HepG2 (cell line): Measurements from ENCODE around the gene NT5C3B. TPM values are rescaled to one million over a fixed set of nuclear protein-coding genes. Genes with fewer than 3 reads are reported as not detected.
A peak's percentile ranks its signal among the peaks of the same experiment; 100 is the strongest.

Experiments used
- AHR ChIP-seq: IDR thresholded peaks from 2 replicates; pipeline ENCODE4 v1.6.1; 2018; ENCODE audit warnings: missing genetic modification reagents, missing compliant biosample characterization
- BCL3 ChIP-seq: sonication (generic); formaldehyde crosslinking; IDR thresholded peaks from 2 replicates; pipeline ENCODE4 v1.5.1; 2020; ENCODE audit warnings: mild to moderate bottlenecking, missing genetic modification reagents, moderate library complexity
- FOXJ3 ChIP-seq: sonication (generic); formaldehyde crosslinking; IDR thresholded peaks from 2 replicates; pipeline ENCODE4 v1.4.0; 2020; ENCODE audit warnings: missing genetic modification reagents, mild to moderate bottlenecking, borderline replicate concordance
- GABPB1 ChIP-seq: IDR thresholded peaks from 2 replicates; pipeline ENCODE4 v1.6.1; 2016; ENCODE audit warnings: mild to moderate bottlenecking, missing genetic modification reagents, moderate library complexity, missing compliant biosample characterization
- HHEX ChIP-seq: IDR thresholded peaks from 2 replicates; pipeline ENCODE4 v1.6.1; 2016; ENCODE audit warnings: control low read depth
- HNF1B ChIP-seq: sonication (generic); formaldehyde crosslinking; IDR thresholded peaks from 2 replicates; pipeline ENCODE4 v1.5.1; 2020; ENCODE audit warnings: mild to moderate bottlenecking, moderate library complexity, missing genetic modification reagents
- JUN ChIP-seq: sonication (generic); formaldehyde crosslinking; IDR thresholded peaks from 2 replicates; pipeline ENCODE4 v1.4.0; 2020; ENCODE audit warnings: mild to moderate bottlenecking, missing genetic modification reagents
- KMT2A ChIP-seq: sonication (generic); formaldehyde crosslinking; IDR thresholded peaks from 2 replicates; pipeline ENCODE4 v1.4.0; 2020; ENCODE audit warnings: missing genetic modification reagents
- NRL ChIP-seq: sonication (generic); formaldehyde crosslinking; IDR thresholded peaks from 2 replicates; pipeline ENCODE4 v1.5.0; 2020; ENCODE audit warnings: missing genetic modification reagents, mild to moderate bottlenecking, moderate library complexity, borderline replicate concordance
- SIN3A ChIP-seq: IDR thresholded peaks from 2 replicates; pipeline ENCODE4 v1.6.1; 2011; ENCODE audit warnings: low read depth, mild to moderate bottlenecking, control low read depth, low read length, borderline replicate concordance
- SIX1 ChIP-seq: sonication (generic); formaldehyde crosslinking; IDR thresholded peaks from 2 replicates; pipeline ENCODE4 v1.4.0; 2020; ENCODE audit warnings: missing genetic modification reagents, borderline replicate concordance
- SP2 ChIP-seq: sonication (generic); formaldehyde crosslinking; IDR thresholded peaks from 2 replicates; pipeline ENCODE4 v1.5.1; 2020; ENCODE audit warnings: mild to moderate bottlenecking, missing genetic modification reagents
- YEATS4 ChIP-seq: sonication (generic); formaldehyde crosslinking; IDR thresholded peaks from 2 replicates; pipeline ENCODE4 v1.4.0; 2020; ENCODE audit warnings: missing genetic modification reagents, borderline replicate concordance
- ZBTB14 ChIP-seq: sonication (generic); formaldehyde crosslinking; IDR thresholded peaks from 2 replicates; pipeline ENCODE4 v1.4.0; 2020; ENCODE audit warnings: missing genetic modification reagents
- ZC3H13 ChIP-seq: sonication (generic); formaldehyde crosslinking; IDR thresholded peaks from 2 replicates; pipeline ENCODE4 v1.8.1; 2023; ENCODE audit warnings: mild to moderate bottlenecking, missing genetic modification reagents, moderate library complexity
- ZNF441 ChIP-seq: sonication (generic); formaldehyde crosslinking; IDR thresholded peaks from 2 replicates; pipeline ENCODE4 v1.7.0; 2021; ENCODE audit warnings: missing genetic modification reagents, borderline replicate concordance
- ZNF451 ChIP-seq: sonication (generic); formaldehyde crosslinking; IDR thresholded peaks from 2 replicates; pipeline ENCODE4 v1.5.0; 2020; ENCODE audit warnings: mild to moderate bottlenecking, missing genetic modification reagents
- ZNF878 ChIP-seq: sonication (generic); formaldehyde crosslinking; IDR thresholded peaks from 2 replicates; pipeline ENCODE4 v1.8.1; 2023; ENCODE audit warnings: mild to moderate bottlenecking, missing genetic modification reagents, moderate library complexity
- polyA plus RNA-seq, 8 experiments: library from polyadenylated mRNA; depleted of rRNA in 3 of 8; stranded (reverse) in 7 of 8; unstranded in 1 of 8; fragments of >200 nt; fragmentation: Illumina TruSeq in 4 of 8; extraction: Trizol in 4 of 8; gene quantifications; 2 replicates each; pipeline versions ENCODE4 v1.2.1 to v1.2.3, GENCODE V29; 2011 to 2016; ENCODE audit warnings: low read depth in 4 of 8, missing spikeins in 1 of 8, mixed read lengths in 1 of 8; ENCODE audit not compliant: insufficient read depth in 1 of 8
- total RNA-seq, 5 experiments: library from RNA; depleted of rRNA; stranded (reverse); fragments of >200 nt; fragmentation: Illumina TruSeq; extraction: Trizol; gene quantifications; 2 replicates each; pipeline ENCODE4 v1.2.3, GENCODE V29; 2016; ENCODE audit warnings: low read depth in 1 of 5
- TF ChIP-seq, protein P1 (sequence below): sonication (generic); formaldehyde crosslinking; IDR thresholded peaks from 2 replicates; pipeline ENCODE4 v1.8.0; 2022; ENCODE audit warnings: mild to moderate bottlenecking, missing genetic modification reagents, moderate library complexity
- TF ChIP-seq, protein P2 (sequence below): IDR thresholded peaks from 2 replicates; pipeline ENCODE4 v1.6.1; 2016; ENCODE audit warnings: low read depth, control low read depth

The NT5C3B gene
- total and polyA plus RNA-seq, 2 of the 13 experiments (the other 11 are each of a cell fraction or from before 2014, with no cell fraction given): 104 to 126 TPM

DNA sequence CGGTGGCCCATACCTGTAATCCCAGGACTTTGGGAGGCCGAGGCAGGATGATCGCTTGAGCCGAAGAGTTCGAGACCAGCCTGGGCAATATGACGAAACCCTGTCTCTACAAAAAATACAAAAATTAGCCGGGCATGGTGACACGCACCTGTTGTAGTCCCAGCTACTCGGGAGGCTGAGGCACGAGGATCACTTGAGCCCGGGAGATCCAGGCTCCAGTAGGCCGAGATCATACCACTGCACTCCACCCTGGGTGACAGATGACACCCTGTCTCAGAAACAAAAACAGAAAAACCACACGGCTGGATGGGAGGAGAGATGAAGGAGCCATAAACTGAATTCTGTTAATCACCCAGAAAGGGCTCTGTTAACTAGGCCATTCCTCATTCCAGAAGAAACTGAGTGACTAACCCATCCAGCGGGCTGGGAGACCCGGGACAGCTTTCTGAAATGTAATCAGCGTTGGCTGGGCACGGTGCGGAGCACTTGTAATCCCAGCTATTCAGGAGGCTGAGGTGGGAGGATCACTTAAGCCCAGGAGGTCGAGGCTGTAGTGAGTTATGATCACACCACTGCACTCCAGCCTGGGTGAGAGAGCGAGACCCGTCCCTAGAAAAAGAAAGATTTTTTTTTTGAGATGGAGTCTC lies 641 bp upstream of the NT5C3B start (continued):
- TF ChIP-seq HNF1B (CRISPR knock-in tag) (no peak), BCL3 (0 out of 2 replicates have a peak, but pooled peaks have one; percentile 7), SP2 (CRISPR knock-in tag) (no peak), ZNF451 (no peak), YEATS4 (no peak), ZC3H13 (CRISPR knock-in tag) (no peak), SIX1 (CRISPR knock-in tag) (no peak), ZNF441 (no peak), AHR (CRISPR knock-in tag) (no peak; the same call in 1 of the 2 replicates), HHEX (no peak), NRL (0 out of 2 replicates have a peak, but pooled peaks have one; percentile 28), KMT2A (CRISPR knock-in tag) (no peak), ZBTB14 (no peak), GABPB1 (CRISPR knock-in tag) (0 out of 2 replicates have a peak, but pooled peaks have one; percentile 16), JUN (CRISPR knock-in tag) (no peak), ZNF878 (CRISPR knock-in tag) (no peak), SIN3A (no peak), FOXJ3 (no peak)
- TF ChIP-seq, protein P1, sequence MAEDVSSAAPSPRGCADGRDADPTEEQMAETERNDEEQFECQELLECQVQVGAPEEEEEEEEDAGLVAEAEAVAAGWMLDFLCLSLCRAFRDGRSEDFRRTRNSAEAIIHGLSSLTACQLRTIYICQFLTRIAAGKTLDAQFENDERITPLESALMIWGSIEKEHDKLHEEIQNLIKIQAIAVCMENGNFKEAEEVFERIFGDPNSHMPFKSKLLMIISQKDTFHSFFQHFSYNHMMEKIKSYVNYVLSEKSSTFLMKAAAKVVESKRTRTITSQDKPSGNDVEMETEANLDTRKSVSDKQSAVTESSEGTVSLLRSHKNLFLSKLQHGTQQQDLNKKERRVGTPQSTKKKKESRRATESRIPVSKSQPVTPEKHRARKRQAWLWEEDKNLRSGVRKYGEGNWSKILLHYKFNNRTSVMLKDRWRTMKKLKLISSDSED (CRISPR knock-in tag): no peak
- TF ChIP-seq, protein P2, sequence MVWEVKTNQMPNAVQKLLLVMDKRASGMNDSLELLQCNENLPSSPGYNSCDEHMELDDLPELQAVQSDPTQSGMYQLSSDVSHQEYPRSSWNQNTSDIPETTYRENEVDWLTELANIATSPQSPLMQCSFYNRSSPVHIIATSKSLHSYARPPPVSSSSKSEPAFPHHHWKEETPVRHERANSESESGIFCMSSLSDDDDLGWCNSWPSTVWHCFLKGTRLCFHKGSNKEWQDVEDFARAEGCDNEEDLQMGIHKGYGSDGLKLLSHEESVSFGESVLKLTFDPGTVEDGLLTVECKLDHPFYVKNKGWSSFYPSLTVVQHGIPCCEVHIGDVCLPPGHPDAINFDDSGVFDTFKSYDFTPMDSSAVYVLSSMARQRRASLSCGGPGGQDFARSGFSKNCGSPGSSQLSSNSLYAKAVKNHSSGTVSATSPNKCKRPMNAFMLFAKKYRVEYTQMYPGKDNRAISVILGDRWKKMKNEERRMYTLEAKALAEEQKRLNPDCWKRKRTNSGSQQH (CRISPR knock-in tag): no peak
